Omental fat pad (tissue), 4 donors: ENCODE data around the gene CYFIP1. TPM values are rescaled to one million over a fixed set of nuclear protein-coding genes. Genes with fewer than 3 reads are reported as not detected.

Experiments
- ATAC-seq: fragments of 150-250 bp; one replicate; pipeline ENCODE4 v1.9.1; 2016; ENCODE audit warnings: mild to moderate bottlenecking, moderate library complexity; ENCODE audit not compliant: low FRiP score
- DNase-seq: peaks from one replicate; pipeline ENCODE4 v3.0.0-alpha.2; 2019; ENCODE audit warnings: low spot score
- total RNA-seq, 4 donors: library from RNA; depleted of rRNA; stranded (reverse); fragments of >200 nt; gene quantifications; one replicate each; pipeline ENCODE4 v1.1.0, GENCODE V29; 2016
- TF ChIP-seq, protein P1 (sequence below), 3 donors: fragments of 450-650 bp; IDR thresholded peaks; one replicate each; pipeline ENCODE4 v1.5.1; 2016 to 2017; ENCODE audit warnings: antibody characterized with exemption in 3 of 3, mild to moderate bottlenecking in 3 of 3, moderate library complexity in 2 of 3

The CYFIP1 gene
- total RNA-seq, 4 donors from 2014 or later = 86.4 to 129 (median 97.5) TPM

DNA sequence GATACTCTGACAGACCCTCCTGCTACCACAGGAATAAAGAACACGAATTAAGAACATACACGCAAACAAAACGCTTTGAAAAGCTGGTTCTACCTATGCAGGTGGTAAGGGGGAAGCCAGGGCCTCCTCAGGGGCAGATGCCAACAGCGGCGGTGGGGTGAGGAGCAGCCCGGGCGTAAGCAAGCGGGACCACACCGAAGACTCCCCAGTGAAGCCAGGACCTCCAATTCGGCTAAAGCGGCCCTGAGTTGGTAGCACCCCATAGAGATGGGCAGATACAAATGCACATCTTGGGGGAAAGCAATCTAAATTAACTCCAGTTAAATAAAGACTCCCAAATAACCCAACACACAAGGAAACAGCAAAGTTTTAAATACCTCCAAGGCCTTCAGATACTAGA is 109.3 kb downstream of the CYFIP1 start:
- TF ChIP-seq, protein P1, sequence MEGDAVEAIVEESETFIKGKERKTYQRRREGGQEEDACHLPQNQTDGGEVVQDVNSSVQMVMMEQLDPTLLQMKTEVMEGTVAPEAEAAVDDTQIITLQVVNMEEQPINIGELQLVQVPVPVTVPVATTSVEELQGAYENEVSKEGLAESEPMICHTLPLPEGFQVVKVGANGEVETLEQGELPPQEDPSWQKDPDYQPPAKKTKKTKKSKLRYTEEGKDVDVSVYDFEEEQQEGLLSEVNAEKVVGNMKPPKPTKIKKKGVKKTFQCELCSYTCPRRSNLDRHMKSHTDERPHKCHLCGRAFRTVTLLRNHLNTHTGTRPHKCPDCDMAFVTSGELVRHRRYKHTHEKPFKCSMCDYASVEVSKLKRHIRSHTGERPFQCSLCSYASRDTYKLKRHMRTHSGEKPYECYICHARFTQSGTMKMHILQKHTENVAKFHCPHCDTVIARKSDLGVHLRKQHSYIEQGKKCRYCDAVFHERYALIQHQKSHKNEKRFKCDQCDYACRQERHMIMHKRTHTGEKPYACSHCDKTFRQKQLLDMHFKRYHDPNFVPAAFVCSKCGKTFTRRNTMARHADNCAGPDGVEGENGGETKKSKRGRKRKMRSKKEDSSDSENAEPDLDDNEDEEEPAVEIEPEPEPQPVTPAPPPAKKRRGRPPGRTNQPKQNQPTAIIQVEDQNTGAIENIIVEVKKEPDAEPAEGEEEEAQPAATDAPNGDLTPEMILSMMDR (IDR thresholded peaks at IDR 0.05) = no peak
- no peak for DNase-seq
- ATAC-seq = no peak

GRCh38 chr15:22869856-22870255 is 110.3 kb downstream of the CYFIP1 start:
- no peak for ATAC-seq

GRCh38 chr15:22868928-22869327 is 111.2 kb downstream of the CYFIP1 start:
- TF ChIP-seq, protein P1 (IDR thresholded peaks at IDR 0.05) = no peak
- DNase-seq = no peak
- ATAC-seq = no peak

More at GRCh38 chr15:22869856-22870255, 110.3 kb downstream of the CYFIP1 start:
- DNase-seq = no peak
- TF ChIP-seq, protein P1 (IDR thresholded peaks at IDR 0.05) = no peak

DNA sequence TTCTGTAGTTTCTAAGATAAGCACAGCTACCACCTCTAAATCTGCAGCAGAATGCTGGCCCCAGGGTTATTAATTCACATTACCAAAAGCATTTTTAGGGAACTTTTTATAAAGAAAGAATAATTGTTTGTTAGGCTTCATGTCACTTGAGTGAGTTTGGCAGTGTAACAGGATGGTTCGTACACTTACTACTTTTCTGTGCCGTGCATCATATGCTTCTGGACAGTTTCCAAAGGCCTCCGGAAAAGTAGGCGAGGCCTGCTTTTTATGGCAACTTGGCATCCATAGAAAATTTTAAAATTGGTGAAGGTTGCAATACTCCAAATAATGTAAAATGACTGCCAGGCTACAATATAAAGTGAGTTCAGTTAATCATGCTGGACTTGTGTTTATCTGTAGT is 111.7 kb downstream of the CYFIP1 start:
- DNase-seq (no peak), ATAC-seq (no peak)
- TF ChIP-seq, protein P1 (IDR thresholded peaks at IDR 0.05) = no peak

DNA sequence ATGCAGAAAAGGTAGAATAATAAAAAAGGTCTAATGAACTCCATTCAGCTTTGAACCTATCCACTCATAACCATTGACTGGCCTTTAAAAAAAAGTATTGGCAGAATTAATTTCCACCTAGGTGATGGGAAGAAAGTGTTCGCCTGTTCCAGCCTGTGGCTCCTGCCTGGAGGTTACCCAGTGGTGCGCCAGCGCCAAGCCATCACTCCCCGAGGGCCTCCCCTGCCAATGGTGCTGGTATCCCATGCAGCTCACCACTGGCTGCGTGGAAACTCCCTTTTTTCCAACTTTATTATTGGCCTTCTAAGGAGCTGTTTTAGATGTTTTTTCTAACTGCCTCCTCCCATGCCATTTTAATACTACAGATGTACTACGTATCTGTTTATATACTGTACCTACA is 112.3 kb downstream of the CYFIP1 start:
- DNase-seq = no peak
- ATAC-seq = no peak
- TF ChIP-seq, protein P1 (IDR thresholded peaks at IDR 0.05) = no peak

DNA sequence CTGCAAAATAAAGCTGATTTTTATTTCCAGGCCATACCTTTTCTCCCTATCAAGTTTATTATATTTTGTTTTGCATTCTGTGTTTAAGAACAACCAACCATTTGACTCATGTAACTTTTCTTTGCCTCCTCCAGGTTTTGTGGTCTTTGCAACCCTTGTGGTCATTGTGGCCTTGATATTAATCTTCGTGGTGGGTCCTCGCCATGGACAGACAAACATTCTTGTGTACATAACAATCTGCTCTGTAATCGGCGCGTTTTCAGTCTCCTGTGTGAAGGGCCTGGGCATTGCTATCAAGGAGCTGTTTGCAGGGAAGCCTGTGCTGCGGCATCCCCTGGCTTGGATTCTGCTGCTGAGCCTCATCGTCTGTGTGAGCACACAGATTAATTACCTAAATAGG is 114.1 kb downstream of the CYFIP1 start:
- no peak for DNase-seq

GRCh38 chr15:22863356-22863755 is 116.8 kb downstream of the CYFIP1 start:
- ATAC-seq (no peak), DNase-seq (no peak)
- TF ChIP-seq, protein P1 (IDR thresholded peaks at IDR 0.05) = no peak

More for the DNA sequence above, 114.1 kb downstream of the CYFIP1 start:
- no peak for ATAC-seq
- TF ChIP-seq, protein P1 (IDR thresholded peaks at IDR 0.05) = no peak
